Raji (cell line): ENCODE measurements around the gene EFHC2.

Source experiments
- POLR2A ChIP-seq: IDR thresholded peaks from 2 replicates; pipeline ENCODE4 v1.6.1; 2011; ENCODE audit warnings: low read depth, low read length, control low read depth; ENCODE audit not compliant: insufficient read depth

Gene EFHC2

GRCh38 chrX:44147130-44147529, 196.3 kb downstream of the EFHC2 start:
- TF ChIP-seq POLR2A: no peak

DNA sequence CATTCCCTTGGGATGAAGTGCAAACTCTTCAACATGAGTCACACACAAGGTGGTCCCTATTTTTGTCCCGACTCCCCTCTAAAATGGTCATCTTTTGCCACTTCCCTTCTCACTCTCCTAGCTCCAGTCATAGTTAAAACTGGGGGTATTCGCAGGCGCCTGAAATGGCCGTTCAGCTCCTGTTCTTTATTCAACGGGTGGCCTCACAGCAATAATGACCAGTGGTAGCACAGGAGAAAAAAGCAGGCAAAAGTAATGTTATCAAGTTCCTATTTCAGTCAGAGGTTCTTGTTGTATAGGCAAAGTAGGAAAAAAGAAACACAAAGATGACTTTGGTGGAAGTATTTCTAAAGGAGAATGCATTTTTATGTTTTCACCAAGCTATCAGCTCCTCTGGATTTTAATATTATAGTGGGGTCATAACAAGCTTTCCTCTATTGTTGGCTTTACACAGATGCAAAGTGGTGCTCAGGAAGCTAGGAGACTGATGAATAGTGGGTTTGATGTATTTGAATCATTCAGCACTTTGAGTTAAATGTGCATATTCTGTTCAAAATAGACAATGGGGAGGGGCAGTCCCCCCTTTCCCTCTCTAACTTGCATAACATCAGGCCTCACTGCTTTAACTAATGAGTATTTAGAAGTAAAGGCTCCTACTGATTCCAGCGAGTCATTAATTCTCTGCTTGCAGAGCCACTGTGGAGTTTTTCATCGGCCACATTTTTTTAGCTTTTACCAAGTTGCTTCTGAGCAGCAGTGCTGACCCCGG, 199.1 kb downstream of the EFHC2 start:
- no peak for TF ChIP-seq POLR2A

- no peak for TF ChIP-seq POLR2A
Observed at GRCh38 chrX:44143061-44143602, 200.3 kb downstream of the EFHC2 start.

DNA sequence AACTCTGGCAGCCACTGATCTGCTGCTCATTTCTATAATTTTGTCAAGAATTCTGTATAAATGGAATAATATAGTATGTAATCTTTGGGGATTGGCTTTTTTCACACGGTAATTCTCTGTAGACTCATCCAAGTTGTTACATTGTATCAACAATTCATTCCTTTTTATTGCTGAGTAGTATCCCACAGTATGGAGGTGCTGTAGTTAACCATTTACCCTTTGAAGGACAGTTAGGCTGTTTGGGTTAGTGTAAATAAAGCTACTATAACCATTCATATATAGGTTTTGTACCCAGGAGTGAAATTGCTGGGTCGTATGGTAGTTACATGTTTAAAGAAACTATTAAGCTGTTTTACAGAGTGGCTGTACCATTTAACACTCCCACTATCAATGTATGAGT, 213.3 kb downstream of the EFHC2 start:
- TF ChIP-seq POLR2A: no peak

DNA sequence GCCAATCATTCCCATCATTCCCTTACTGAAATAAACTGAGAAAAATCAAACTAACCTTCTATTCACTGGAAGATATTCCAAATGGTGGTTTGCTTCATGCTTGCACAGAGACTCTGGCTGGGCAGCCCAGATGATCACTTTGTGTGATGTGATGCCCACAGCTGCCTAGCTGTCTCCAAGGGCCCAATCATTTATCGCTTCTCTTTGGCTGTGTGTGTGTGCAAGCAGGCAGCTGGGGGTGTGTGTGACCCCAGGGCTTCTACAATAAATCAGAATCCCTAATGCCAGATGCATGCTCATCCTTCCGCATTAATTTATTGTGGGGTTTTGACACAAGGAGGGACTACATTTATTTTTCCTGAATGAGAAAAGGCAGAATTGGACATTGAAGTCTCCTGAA, 230.1 kb downstream of the EFHC2 start:
- TF ChIP-seq POLR2A: no peak

GRCh38 chrX:44106864-44107263, 236.6 kb downstream of the EFHC2 start:
- TF ChIP-seq POLR2A: no peak

- no peak for TF ChIP-seq POLR2A
Observed at GRCh38 chrX:44105228-44105913, 238.1 kb downstream of the EFHC2 start.

DNA sequence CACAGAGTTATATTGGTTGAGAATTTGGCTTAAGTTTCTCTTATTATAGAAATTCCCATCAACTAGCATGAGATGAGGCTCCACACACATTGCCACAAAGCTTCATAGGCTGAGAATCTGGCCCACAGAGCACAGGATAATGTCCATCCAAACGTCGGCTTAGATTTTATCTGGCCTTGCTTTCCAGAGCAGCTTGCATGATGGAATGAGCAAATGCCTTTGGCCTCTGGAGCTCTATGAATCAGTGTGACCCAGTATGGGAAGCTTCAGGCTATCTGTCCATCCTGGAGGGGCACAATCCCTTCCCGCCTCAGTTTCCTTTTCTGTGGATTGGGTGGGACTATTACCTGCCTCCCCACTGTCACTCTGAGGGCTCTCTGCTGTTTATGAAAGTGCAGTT, 238.8 kb downstream of the EFHC2 start:
- no peak for TF ChIP-seq POLR2A

GRCh38 chrX:44101281-44101680, 242.2 kb downstream of the EFHC2 start:
- no peak for TF ChIP-seq POLR2A

- TF ChIP-seq POLR2A: no peak
Observed at GRCh38 chrX:44099366-44099765, 244.1 kb downstream of the EFHC2 start.
